IMR-90 (cell line): Measurements from ENCODE around the gene PNPLA1. TPM values are rescaled to one million over a fixed set of nuclear protein-coding genes. Genes with fewer than 3 reads are reported as not detected.

Experiments used
- ATAC-seq: fragments of 200-7000 bp; cut with Tn5 transposase; 2 replicates; pipeline ENCODE4 v1.9.1; 2020; ENCODE audit warnings: low read depth, mild to moderate bottlenecking, moderate library complexity
- BruUV-seq: library from RNA; stranded (reverse); fragments of 400-500 nt; replicated peaks from 2 replicates; lab custom pipeline; 2021; lab: Mats Ljungman, UMichigan
- CTCF ChIA-PET: fragments of 300-600 bp; formaldehyde crosslinking; extraction: SDS; loops from one replicate; lab custom pipeline; 2021; ENCODE audit warnings: antibody characterized with exemption; lab: Yijun Ruan, JAX
- POLR2A ChIA-PET: fragments of 300-600 bp; sonication (Branson Sonifier 250); formaldehyde crosslinking; loops from one replicate; lab custom pipeline; 2022; ENCODE audit warnings: antibody characterized with exemption; ENCODE audit not compliant: unreplicated experiment; lab: Charles Lee
- DNase-seq: peaks from one replicate; pipeline ENCODE4 v3.0.0; 2013
- H2AFZ ChIP-seq: replicated peaks from 2 replicates; pipeline ENCODE3; 2013; ENCODE audit warnings: low read length, mild to moderate bottlenecking; ENCODE audit not compliant: poor library complexity
- H2AK5ac ChIP-seq: 2 replicates; pipeline ENCODE4 v1.6.1; 2013; ENCODE audit warnings: low read depth, low read length, inconsistent platforms
- H2AK9ac ChIP-seq: replicated peaks from 2 replicates; pipeline ENCODE3; 2013; ENCODE audit warnings: mild to moderate bottlenecking, low read depth, low read length, moderate library complexity; ENCODE audit not compliant: poor library complexity
- H2BK120ac ChIP-seq: 2 replicates; pipeline ENCODE4 v1.6.1; 2013; ENCODE audit warnings: low read depth, low read length, inconsistent platforms
- H2BK15ac ChIP-seq: 3 replicates; pipeline ENCODE4 v1.6.1; 2013; ENCODE audit warnings: low read depth, low read length, inconsistent platforms
- H2BK20ac ChIP-seq: 2 replicates; pipeline ENCODE4 v1.6.1; 2013; ENCODE audit warnings: low read depth, mild to moderate bottlenecking, inconsistent platforms, low read length, moderate library complexity
- H2BK5ac ChIP-seq: 2 replicates; pipeline ENCODE4 v1.6.1; 2013; ENCODE audit warnings: mild to moderate bottlenecking, low read depth, low read length, inconsistent platforms; ENCODE audit not compliant: poor library complexity, severe bottlenecking
- H3K14ac ChIP-seq: replicated peaks from 2 replicates; pipeline ENCODE4 v1.6.1; 2013; ENCODE audit warnings: low read depth, low read length, inconsistent platforms
- H3K18ac ChIP-seq: 2 replicates; pipeline ENCODE4 v1.6.1; 2013; ENCODE audit warnings: low read depth, low read length, control low read depth
- H3K23ac ChIP-seq: 2 replicates; pipeline ENCODE4 v1.6.1; 2013; ENCODE audit warnings: low read depth, low read length, inconsistent platforms
- H3K27ac ChIP-seq: 2 replicates; pipeline ENCODE4 v1.5.1; 2013; ENCODE audit warnings: mild to moderate bottlenecking, control low read depth, low read length; ENCODE audit not compliant: insufficient read depth
- H3K27me3 ChIP-seq: 2 replicates; pipeline ENCODE4 v1.6.1; 2013; ENCODE audit warnings: low read length; ENCODE audit not compliant: control insufficient read depth, insufficient read depth
- H3K36me3 ChIP-seq: 2 replicates; pipeline ENCODE4 v1.6.1; 2013; ENCODE audit warnings: low read length, mixed read lengths; ENCODE audit not compliant: control insufficient read depth, insufficient read depth
- H3K4ac ChIP-seq: 2 replicates; pipeline ENCODE4 v1.6.1; 2013; ENCODE audit warnings: low read depth, low read length, inconsistent platforms
- H3K4me1 ChIP-seq: 2 replicates; pipeline ENCODE4 v1.6.1; 2013; ENCODE audit warnings: low read length, mixed read lengths; ENCODE audit not compliant: control insufficient read depth, insufficient read depth
- H3K4me2 ChIP-seq: 2 replicates; pipeline ENCODE4 v1.6.1; 2013; ENCODE audit warnings: low read depth, mild to moderate bottlenecking, control low read depth, low read length, moderate library complexity
- H3K4me3 ChIP-seq: 2 replicates; pipeline ENCODE4 v1.5.1; 2013; ENCODE audit warnings: low read depth, mild to moderate bottlenecking, control low read depth, low read length, moderate library complexity; ENCODE audit not compliant: insufficient read depth
- H3K56ac ChIP-seq: 2 replicates; pipeline ENCODE4 v1.6.1; 2013; ENCODE audit warnings: low read length, inconsistent platforms; ENCODE audit not compliant: insufficient read depth; ENCODE audit errors: extremely low read depth
- H3K79me1 ChIP-seq, 2 experiments: 2 replicates each; pipeline ENCODE4 v1.6.1; 2013; ENCODE audit warnings: low read length in 2 of 2, inconsistent platforms in 1 of 2, low read depth in 1 of 2
- H3K9ac ChIP-seq: 2 replicates; pipeline ENCODE4 v1.6.1; 2013; ENCODE audit warnings: low read depth, low read length, control low read depth
- H3K9me1 ChIP-seq: 2 replicates; pipeline ENCODE4 v1.6.1; 2013; ENCODE audit warnings: low read length, inconsistent platforms; ENCODE audit not compliant: insufficient read depth
- H3K9me3 ChIP-seq: 2 replicates; pipeline ENCODE4 v1.6.1; 2013; ENCODE audit warnings: low read length; ENCODE audit not compliant: control insufficient read depth, insufficient read depth
- H4K20me1 ChIP-seq: 2 replicates; pipeline ENCODE4 v1.6.1; 2013; ENCODE audit warnings: low read length, inconsistent platforms; ENCODE audit not compliant: insufficient read depth
- H4K5ac ChIP-seq: 2 replicates; pipeline ENCODE4 v1.6.1; 2013; ENCODE audit warnings: mild to moderate bottlenecking, low read depth, low read length, control low read depth
- H4K8ac ChIP-seq, 2 experiments: 2 replicates each; pipeline ENCODE4 v1.6.1; 2013; ENCODE audit warnings: low read depth in 2 of 2, low read length in 2 of 2, control low read depth in 1 of 2, inconsistent platforms in 1 of 2
- H4K91ac ChIP-seq: 2 replicates; pipeline ENCODE4 v1.6.1; 2013; ENCODE audit warnings: low read depth, low read length, inconsistent platforms; ENCODE audit not compliant: insufficient read depth
- ELK1 ChIP-seq: fragments of 150-350 bp; IDR thresholded peaks from 2 replicates; pipeline ENCODE4 v1.6.1; 2016; ENCODE audit warnings: low read depth, mild to moderate bottlenecking, low read length, moderate library complexity, borderline replicate concordance
- MAFK ChIP-seq: IDR thresholded peaks from 2 replicates; pipeline ENCODE4 v1.6.1; 2012; ENCODE audit warnings: low read depth, low read length, improper control_type of control experiment
- MAZ ChIP-seq: IDR thresholded peaks from 2 replicates; pipeline ENCODE4 v1.6.1; 2012; ENCODE audit warnings: low read depth, mild to moderate bottlenecking, low read length, improper control_type of control experiment, moderate library complexity, borderline replicate concordance
- NFE2L2 ChIP-seq: fragments of 150-350 bp; IDR thresholded peaks from 2 replicates; pipeline ENCODE4 v1.6.1; 2016; ENCODE audit warnings: low read depth, mild to moderate bottlenecking, low read length
- RAD21 ChIP-seq: IDR thresholded peaks from 2 replicates; pipeline ENCODE4 v1.6.1; 2012; ENCODE audit warnings: low read length, improper control_type of control experiment
- SMC3 ChIP-seq: fragments of 150-350 bp; IDR thresholded peaks from 2 replicates; pipeline ENCODE4 v1.6.1; 2016; ENCODE audit warnings: low read depth, mild to moderate bottlenecking, antibody characterized with exemption, low read length, moderate library complexity
- whole genome bisulfite sequencing, 2 experiments: methylation state at CpG; one replicate each; pipeline versions ENCODE4 v1.1.5 to v1.1.7; 2013; ENCODE audit warnings: missing lambda C conversion rate in 2 of 2; ENCODE audit not compliant: insufficient read length in 1 of 2; ENCODE audit errors: extremely low coverage in 2 of 2; 5-methylcytosine and 5-hydroxymethylcytosine counted together
- dilution Hi-C: fragments of 300-500 bp; cut with HindIII; formaldehyde crosslinking; loops from one replicate; pipeline ENCODE4 v1.14.3; 2018; ENCODE audit warnings: low sequenced_read_pairs; ENCODE audit not compliant: unreplicated experiment
- in situ Hi-C: fragments of 300-500 bp; cut with MboI; formaldehyde crosslinking; loops from 3 replicates; pipeline ENCODE4 v1.14.3; 2019; ENCODE audit warnings: low sequenced_read_pairs, inconsistent platforms, mixed read lengths
- intact Hi-C: fragments of 100-400 bp; cut with micrococcal nuclease; formaldehyde crosslinking; loops from 2 replicates; pipeline ENCODE4 v1.10.0; 2022
- polyA plus RNA-seq, 3 experiments: library from polyadenylated mRNA; depleted of rRNA; stranded (reverse); fragments of >200 nt; gene quantifications; 2 replicates each; pipeline ENCODE4 v1.2.3, GENCODE V29; 2012; ENCODE audit warnings: low replicate concordance in 1 of 3
- total RNA-seq: library from RNA; depleted of rRNA; stranded (reverse); fragments of >200 nt; gene quantifications from 2 replicates; pipeline ENCODE4 v1.2.3, GENCODE V29; 2012

Gene PNPLA1
- total and polyA plus RNA-seq, 2 of the 4 experiments (the other 2 are of a cell fraction): not detected

- TF ChIP-seq SMC3: no peak
- TF ChIP-seq ELK1: no peak
- TF ChIP-seq NFE2L2: no peak
- no peak for TF ChIP-seq RAD21
- TF ChIP-seq MAZ: no peak
- no peak for TF ChIP-seq MAFK
- H2AFZ ChIP-seq: no peak overlapping the region
- no peak overlapping the region for H4K91ac ChIP-seq
- no peak overlapping the region for H3K14ac ChIP-seq
- H2BK120ac ChIP-seq: no peak overlapping the region
- no peak overlapping the region for H3K27ac ChIP-seq
- no CpG with 5 or more reads among the region's 10 CpGs for WGBS, 2 experiments
- intact Hi-C loops: no loop called here
- H2BK20ac ChIP-seq: no peak overlapping the region
- ATAC-seq (no peak), DNase-seq (peak; percentile 46)
- 0 out of 2 replicates have a peak, but pooled peaks cover 7% of the 10 kb centered on the region for H3K9me1 ChIP-seq
- H4K8ac ChIP-seq: no peak overlapping the region
- no peak overlapping the region for H3K4me3 ChIP-seq
- H2BK15ac ChIP-seq: no peak overlapping the region
- H4K5ac ChIP-seq: no peak overlapping the region
- H3K4me2 ChIP-seq: no peak overlapping the region
- H3K56ac ChIP-seq: no peak overlapping the region
- no peaks in the 10 kb centered on the region for H4K20me1 ChIP-seq
- no peak overlapping the region for H3K18ac ChIP-seq
- no peak overlapping the region for H2BK5ac ChIP-seq
- H3K9me3 ChIP-seq: no peaks in the 10 kb centered on the region
- H3K4ac ChIP-seq: no peak overlapping the region
- H3K9ac ChIP-seq: no peak overlapping the region
- in situ Hi-C loops: no loop called here
- no peaks in the 10 kb centered on the region for H3K79me1 ChIP-seq
- no TSS peak for BruUV-seq
- CTCF ChIA-PET: no interaction called here
- no peaks in the 10 kb centered on the region for H3K36me3 ChIP-seq
- H3K23ac ChIP-seq: no peak overlapping the region
- peaks cover 2% of the 10 kb centered on the region for H3K4me1 ChIP-seq
- dilution Hi-C loops: no loop called here
- no peak overlapping the region for H2AK5ac ChIP-seq
- POLR2A ChIA-PET: interaction anchor here (0.5 to 0.6 kb wide), 2 partner anchors 38 to 662 kb away, joined by 3 read pairs; no protein-coding TSS in a partner anchor
- no peak overlapping the region for H2AK9ac ChIP-seq
- H3K27me3 ChIP-seq: no peaks in the 10 kb centered on the region
Observed at GRCh38 chr6:36241728-36242127, 28.1 kb upstream of the PNPLA1 start.
